A673 (cell line): ENCODE results near the gene SMKR1.

Source experiments
- EZH2 ChIP-seq: fragments of 200-600 bp; sonication (generic); IDR thresholded peaks from 2 replicates; pipeline ENCODE4 v1.6.1; 2017; ENCODE audit warnings: borderline replicate concordance, low read depth, mild to moderate bottlenecking, mixed read lengths, antibody characterized with exemption, low read length; ENCODE audit not compliant: poor library complexity, severe bottlenecking
- TF ChIP-seq, protein P1 (sequence below): fragments of 300-800, 200-600 bp; sonication (generic); conservative IDR thresholded peaks from 2 replicates; pipeline ENCODE4 v1.5.1; 2017; ENCODE audit warnings: low read depth, mild to moderate bottlenecking, antibody characterized with exemption, low read length, moderate library complexity, mixed read lengths

- no peak for TF ChIP-seq EZH2
- TF ChIP-seq, protein P1, sequence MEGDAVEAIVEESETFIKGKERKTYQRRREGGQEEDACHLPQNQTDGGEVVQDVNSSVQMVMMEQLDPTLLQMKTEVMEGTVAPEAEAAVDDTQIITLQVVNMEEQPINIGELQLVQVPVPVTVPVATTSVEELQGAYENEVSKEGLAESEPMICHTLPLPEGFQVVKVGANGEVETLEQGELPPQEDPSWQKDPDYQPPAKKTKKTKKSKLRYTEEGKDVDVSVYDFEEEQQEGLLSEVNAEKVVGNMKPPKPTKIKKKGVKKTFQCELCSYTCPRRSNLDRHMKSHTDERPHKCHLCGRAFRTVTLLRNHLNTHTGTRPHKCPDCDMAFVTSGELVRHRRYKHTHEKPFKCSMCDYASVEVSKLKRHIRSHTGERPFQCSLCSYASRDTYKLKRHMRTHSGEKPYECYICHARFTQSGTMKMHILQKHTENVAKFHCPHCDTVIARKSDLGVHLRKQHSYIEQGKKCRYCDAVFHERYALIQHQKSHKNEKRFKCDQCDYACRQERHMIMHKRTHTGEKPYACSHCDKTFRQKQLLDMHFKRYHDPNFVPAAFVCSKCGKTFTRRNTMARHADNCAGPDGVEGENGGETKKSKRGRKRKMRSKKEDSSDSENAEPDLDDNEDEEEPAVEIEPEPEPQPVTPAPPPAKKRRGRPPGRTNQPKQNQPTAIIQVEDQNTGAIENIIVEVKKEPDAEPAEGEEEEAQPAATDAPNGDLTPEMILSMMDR: no peak
Observed at GRCh38 chr7:129560831-129561230, 58.5 kb downstream of the SMKR1 start.
